Measurements from ENCODE around the gene AMZ1. TPM values are rescaled to one million over a fixed set of nuclear protein-coding genes. Genes with fewer than 3 reads are reported as not detected.

The AMZ1 gene
- total and polyA plus RNA-seq, 10 of the 15 experiments (the other 5 are each of a cell fraction or from before 2014, with no cell fraction given), result 0.02 to 2.0 (median 0.69) TPM

DNA sequence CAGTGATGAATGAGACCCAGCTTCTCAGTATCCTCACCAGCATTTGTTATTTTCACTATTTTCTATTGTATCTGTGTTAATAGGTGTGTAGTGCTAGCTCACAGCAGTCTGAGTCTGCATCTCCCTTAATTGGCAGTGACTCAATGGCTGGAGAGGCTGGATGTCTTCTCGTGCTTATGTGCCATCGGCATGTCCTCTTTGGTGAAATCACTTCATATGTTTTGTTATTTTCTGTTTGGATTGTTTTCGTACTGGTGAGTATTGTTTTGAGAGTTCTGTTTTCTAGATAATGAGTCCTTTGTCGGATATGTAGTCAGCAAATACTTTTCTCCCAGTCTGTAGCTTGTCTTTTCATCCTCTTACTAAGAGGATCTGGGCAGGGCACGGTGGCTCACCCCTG lies 66.1 kb downstream of the AMZ1 start:
- no peak overlapping the region for H3K4me3 ChIP-seq
- H3K4me1 ChIP-seq (ENCODE audit: control insufficient read depth, insufficient read depth, low read length), result peaks cover 16% of the 10 kb centered on the region
- ATAC-seq (no peak), DNase-seq (ENCODE audit: low read depth, low spot score) (no peak), FAIRE-seq (no peak)
- RAD21 ChIA-PET (ENCODE audit: unreplicated experiment), result interaction anchor here (0.6 kb wide), 1 partner anchor 123 kb away, joined by 3 read pairs; no protein-coding TSS in a partner anchor
- WGBS (ENCODE audit: insufficient coverage, insufficient replicate concordance, low lambda C conversion rate, missing lambda C conversion rate), result 95% methylated on average over 5 of the region's 5 CpGs
- no peak overlapping the region for H3K27ac ChIP-seq (ENCODE audit: control insufficient read depth, insufficient read depth)
- SMC1A ChIA-PET (ENCODE audit: uncharacterized antibody, unreplicated experiment), result interaction anchor here (0.8 kb wide), 1 partner anchor 71 kb away, joined by 3 read pairs; no protein-coding TSS in a partner anchor
- H3K79me2 ChIP-seq (ENCODE audit: control insufficient read depth, insufficient read depth, low read length), result no peaks in the 10 kb centered on the region
- H3K27me3 ChIP-seq (replicated peaks in 1 of 2; ENCODE audit: control insufficient read depth in 2 of 2, insufficient read depth in 2 of 2, low read length in 1 of 2), result no peaks in the 10 kb centered on the region
- H2AFZ ChIP-seq (ENCODE audit: control insufficient read depth, low read depth, low read length), result no peak overlapping the region
- H3K9ac ChIP-seq (ENCODE audit: control insufficient read depth, insufficient read depth, low read length), result no peak overlapping the region
- intact Hi-C loops (cut with micrococcal nuclease; ENCODE audit: unreplicated experiment) (no loop called here), in situ Hi-C loops (cut with MboI) (no loop called here)
- H4K20me1 ChIP-seq (ENCODE audit: control insufficient read depth, insufficient read depth), result no peaks in the 10 kb centered on the region
- CTCF ChIA-PET, result interaction anchor here (0.6 to 1.2 kb wide), 3 partner anchors 44 to 203 kb away, joined by 3 read pairs; no protein-coding TSS in a partner anchor
- H3K4me2 ChIP-seq (ENCODE audit: control insufficient read depth, insufficient read depth), result no peak overlapping the region
- TF ChIP-seq KDM1A (IDR thresholded peaks at IDR 0.05; ENCODE audit: borderline replicate concordance) (no peak), ZBED1 (IDR thresholded peaks at IDR 0.05; ENCODE audit: borderline replicate concordance) (no peak), HDAC2 (IDR thresholded peaks at IDR 0.05) (no peak)
- POLR2A ChIA-PET, result interaction anchor here (0.6 to 0.9 kb wide), 2 partner anchors 17 to 108 kb away, joined by 4 to 6 read pairs; no protein-coding TSS in a partner anchor
- no peaks in the 10 kb centered on the region; a peak in 2 of 4 replicates for H3K36me3 ChIP-seq (ENCODE audit: control insufficient read depth in 2 of 2, insufficient read depth in 2 of 2, low read length in 1 of 2)
- no peaks in the 10 kb centered on the region; the same call in 2 of the 3 replicates for H3K9me3 ChIP-seq (replicated peaks; ENCODE audit: control insufficient read depth, insufficient read depth, low read length)
- BruUV-seq (replicated peaks), result no TSS peak

GRCh38 chr7:2754912-2755311 lies 66.9 kb downstream of the AMZ1 start:
- no TSS peak for BruUV-seq (replicated peaks)
- peaks cover 24% of the 10 kb centered on the region for H3K4me1 ChIP-seq (ENCODE audit: control insufficient read depth, insufficient read depth, low read length)
- H4K20me1 ChIP-seq (ENCODE audit: control insufficient read depth, insufficient read depth), result no peaks in the 10 kb centered on the region
- WGBS (ENCODE audit: insufficient coverage, insufficient replicate concordance, low lambda C conversion rate, missing lambda C conversion rate), result 99% methylated on average over 10 of the region's 10 CpGs
- in situ Hi-C loops (cut with MboI), result no loop called here
- FAIRE-seq (no peak), ATAC-seq (no peak), DNase-seq (ENCODE audit: low read depth, low spot score) (no peak)
- no peak overlapping the region for H3K9ac ChIP-seq (ENCODE audit: control insufficient read depth, insufficient read depth, low read length)
- no peaks in the 10 kb centered on the region for H3K27me3 ChIP-seq (replicated peaks in 1 of 2; ENCODE audit: control insufficient read depth in 2 of 2, insufficient read depth in 2 of 2, low read length in 1 of 2)
- ChIA-PET POLR2A (no interaction called here), RAD21 (ENCODE audit: unreplicated experiment) (no interaction called here), CTCF (interaction anchor here (0.7 to 1.2 kb wide), 2 partner anchors 45 to 46 kb away, joined by 3 read pairs; no protein-coding TSS in a partner anchor), SMC1A (ENCODE audit: uncharacterized antibody, unreplicated experiment) (interaction anchor here (0.8 kb wide), 1 partner anchor 70 kb away, joined by 3 read pairs; no protein-coding TSS in a partner anchor)
- no peaks in the 10 kb centered on the region; the same call in 1 of the 2 replicates for H3K79me2 ChIP-seq (ENCODE audit: control insufficient read depth, insufficient read depth, low read length)
- no peak overlapping the region for H3K4me3 ChIP-seq
- H3K27ac ChIP-seq (ENCODE audit: control insufficient read depth, insufficient read depth), result no peak overlapping the region
- intact Hi-C loops (cut with micrococcal nuclease; ENCODE audit: unreplicated experiment), result loop anchor here (5.0 kb wide), 1 partner anchor 67 kb away; no protein-coding TSS in a partner anchor
- H2AFZ ChIP-seq (ENCODE audit: control insufficient read depth, low read depth, low read length), result no peak overlapping the region
- no peaks in the 10 kb centered on the region; a peak in 2 of 4 replicates for H3K36me3 ChIP-seq (ENCODE audit: control insufficient read depth in 2 of 2, insufficient read depth in 2 of 2, low read length in 1 of 2)
- H3K9me3 ChIP-seq (replicated peaks; ENCODE audit: control insufficient read depth, insufficient read depth, low read length), result no peaks in the 10 kb centered on the region; the same call in 2 of the 3 replicates
- no peak overlapping the region for H3K4me2 ChIP-seq (ENCODE audit: control insufficient read depth, insufficient read depth)
- no peak for TF ChIP-seq NRF1 (conservative IDR thresholded peaks at IDR 0.05; ENCODE audit: low read depth, low read length)
- no peak for TF ChIP-seq ZNF384 (IDR thresholded peaks at IDR 0.05; ENCODE audit: borderline replicate concordance, low read depth, low read length)
- TF ChIP-seq LARP7 (IDR thresholded peaks at IDR 0.05), result no peak
- TF ChIP-seq ZBED1 (IDR thresholded peaks at IDR 0.05; ENCODE audit: borderline replicate concordance), result no peak
- TF ChIP-seq SRF (IDR thresholded peaks at IDR 0.05; ENCODE audit: low read depth in 2 of 2, low read length in 2 of 2), result no peak
- no peak for TF ChIP-seq MAX (IDR thresholded peaks at IDR 0.05; ENCODE audit: low read depth, low read length)
- no peak for TF ChIP-seq YY1 (IDR thresholded peaks at IDR 0.05; ENCODE audit: low read depth, low read length)
- no peak for TF ChIP-seq CEBPB (IDR thresholded peaks at IDR 0.05; ENCODE audit: borderline replicate concordance in 1 of 2, low read depth in 2 of 2, low read length in 2 of 2)
- TF ChIP-seq FOXM1 (IDR thresholded peaks at IDR 0.05; ENCODE audit: low read depth, low read length), result no peak
- TF ChIP-seq ZNF687 (IDR thresholded peaks at IDR 0.05), result no peak
- no peak for TF ChIP-seq NR2C1 (IDR thresholded peaks at IDR 0.05)
- no peak for TF ChIP-seq EED (IDR thresholded peaks at IDR 0.05; ENCODE audit: low read depth)
- TF ChIP-seq POU2F2 (IDR thresholded peaks at IDR 0.05; ENCODE audit: borderline replicate concordance, low read depth, low read length), result no peak

All from GM12878 (cell line).